Kidney epithelial cell (primary cell): ENCODE data around the gene NFYC. TPM values are rescaled to one million over a fixed set of nuclear protein-coding genes. Genes with fewer than 3 reads are reported as not detected.

Experiments used
- DNase-seq: peaks from one replicate; pipeline ENCODE4 v3.0.0-alpha.2; 2010; ENCODE audit warnings: low read depth
- H3K27me3 ChIP-seq: 2 replicates; pipeline ENCODE4 v1.6.0; 2011; ENCODE audit warnings: low read length; ENCODE audit not compliant: control insufficient read depth, insufficient read depth
- H3K36me3 ChIP-seq: 2 replicates; pipeline ENCODE4 v1.5.1; 2011; ENCODE audit warnings: low read length; ENCODE audit not compliant: control insufficient read depth, insufficient read depth
- H3K4me3 ChIP-seq: 2 replicates; pipeline ENCODE4 v1.5.1; 2011; ENCODE audit warnings: low read depth, mild to moderate bottlenecking, control low read depth, low read length
- CTCF ChIP-seq: IDR thresholded peaks from 2 replicates; pipeline ENCODE4 v1.5.1; 2011; ENCODE audit warnings: mild to moderate bottlenecking, moderate library complexity, low read length, control low read depth, inconsistent platforms; ENCODE audit not compliant: insufficient read depth, poor library complexity, severe bottlenecking
- total RNA-seq: library from RNA; depleted of rRNA; stranded (reverse); fragments of >200 nt; gene quantifications from 2 replicates; pipeline ENCODE4 v1.2.3, GENCODE V29; 2015

The NFYC gene
- total RNA-seq, 1 donor from 2014 or later: 44.4 TPM

GRCh38 chr1:40793617-40794016 is 102.1 kb downstream of the NFYC start:
- H3K36me3 ChIP-seq: no peaks in the 10 kb centered on the region
- no peak overlapping the region for H3K4me3 ChIP-seq
- no peak for DNase-seq
- TF ChIP-seq CTCF: no peak
- no peaks in the 10 kb centered on the region for H3K27me3 ChIP-seq

- DNase-seq: no peak
- Histone ChIP-seq H3K36me3 (no peaks in the 10 kb centered on the region), H3K4me3 (no peak overlapping the region), H3K27me3 (no peaks in the 10 kb centered on the region)
- no peak for TF ChIP-seq CTCF
Observed at GRCh38 chr1:40794048-40794447, 102.5 kb downstream of the NFYC start.

- H3K36me3 ChIP-seq: no peaks in the 10 kb centered on the region
- DNase-seq: no peak
- H3K27me3 ChIP-seq: no peaks in the 10 kb centered on the region
- no peak for TF ChIP-seq CTCF
- H3K4me3 ChIP-seq: no peak overlapping the region
Observed at GRCh38 chr1:40794974-40795715, 103.6 kb downstream of the NFYC start.

- Histone ChIP-seq H3K36me3 (no peaks in the 10 kb centered on the region), H3K27me3 (no peaks in the 10 kb centered on the region), H3K4me3 (no peak overlapping the region)
- no peak for DNase-seq
- no peak for TF ChIP-seq CTCF
Observed at GRCh38 chr1:40795811-40796586, 104.5 kb downstream of the NFYC start.

- no peak for TF ChIP-seq CTCF
- no peak overlapping the region for H3K4me3 ChIP-seq
- DNase-seq: no peak
- H3K36me3 ChIP-seq: no peaks in the 10 kb centered on the region
- H3K27me3 ChIP-seq: no peaks in the 10 kb centered on the region
Observed at GRCh38 chr1:40796939-40797667, 105.6 kb downstream of the NFYC start.
